ENCODE data around the gene SRP68. TPM values are rescaled to one million over a fixed set of nuclear protein-coding genes. Genes with fewer than 3 reads are reported as not detected.

Gene SRP68
- total RNA-seq, 4 donors from 2014 or later, result 57.5 to 90.2 (median 64.2) TPM

GRCh38 chr17:76089680-76090516, 17.6 kb upstream of the SRP68 start:
- no peak overlapping the region for H3K27ac ChIP-seq

GRCh38 chr17:76088868-76089576, 16.7 kb upstream of the SRP68 start:
- no peaks in the 10 kb centered on the region for H3K9me3 ChIP-seq
- peaks cover 98% of the 10 kb centered on the region for H3K36me3 ChIP-seq
- no peak overlapping the region for H3K27ac ChIP-seq
- DNase-seq (ENCODE audit: low spot score in 2 of 2), result no peak
- TF ChIP-seq CTCF (IDR thresholded peaks at IDR 0.05) (no peak), POLR2A (IDR thresholded peaks at IDR 0.05) (no peak), EP300 (IDR thresholded peaks at IDR 0.05) (no peak), POLR2AphosphoS5 (IDR thresholded peaks at IDR 0.05) (no peak)
- WGBS, result 92% methylated on average over 7 of the region's 25 CpGs
- H3K27me3 ChIP-seq, result no peaks in the 10 kb centered on the region
- H3K4me1 ChIP-seq, result no peaks in the 10 kb centered on the region
- H3K4me3 ChIP-seq, result no peak overlapping the region

More at GRCh38 chr17:76089680-76090516, 17.6 kb upstream of the SRP68 start:
- Histone ChIP-seq H3K4me3 (no peak overlapping the region), H3K27me3 (no peaks in the 10 kb centered on the region), H3K36me3 (peaks cover 98% of the 10 kb centered on the region), H3K4me1 (no peaks in the 10 kb centered on the region), H3K9me3 (no peaks in the 10 kb centered on the region)
- 88% methylated on average over 8 of the region's 32 CpGs for WGBS
- TF ChIP-seq POLR2A (IDR thresholded peaks at IDR 0.05) (no peak), POLR2AphosphoS5 (IDR thresholded peaks at IDR 0.05) (no peak), CTCF (IDR thresholded peaks at IDR 0.05) (no peak), EP300 (IDR thresholded peaks at IDR 0.05) (no peak)
- no peak for DNase-seq (ENCODE audit: low spot score in 2 of 2)

GRCh38 chr17:76088041-76088867, 15.9 kb upstream of the SRP68 start:
- no peak overlapping the region for H3K27ac ChIP-seq
- H3K4me3 ChIP-seq, result no peak overlapping the region
- no peaks in the 10 kb centered on the region for H3K4me1 ChIP-seq
- 90% methylated on average over 2 of the region's 25 CpGs for WGBS
- TF ChIP-seq POLR2AphosphoS5 (IDR thresholded peaks at IDR 0.05) (no peak), CTCF (IDR thresholded peaks at IDR 0.05) (no peak), POLR2A (IDR thresholded peaks at IDR 0.05) (no peak), EP300 (IDR thresholded peaks at IDR 0.05) (no peak)
- peaks cover 98% of the 10 kb centered on the region for H3K36me3 ChIP-seq
- DNase-seq (ENCODE audit: low spot score in 2 of 2), result no peak
- no peaks in the 10 kb centered on the region for H3K27me3 ChIP-seq
- no peaks in the 10 kb centered on the region for H3K9me3 ChIP-seq

- Histone ChIP-seq H3K27me3 (no peaks in the 10 kb centered on the region), H3K36me3 (peaks cover 98% of the 10 kb centered on the region), H3K4me1 (no peaks in the 10 kb centered on the region), H3K27ac (no peak overlapping the region), H3K4me3 (no peak overlapping the region), H3K9me3 (no peaks in the 10 kb centered on the region)
- no peak for DNase-seq (ENCODE audit: low spot score in 2 of 2)
- WGBS, result 80% methylated on average over 8 of the region's 11 CpGs
- TF ChIP-seq CTCF (IDR thresholded peaks at IDR 0.05) (no peak), POLR2A (IDR thresholded peaks at IDR 0.05) (no peak), POLR2AphosphoS5 (IDR thresholded peaks at IDR 0.05) (no peak), EP300 (IDR thresholded peaks at IDR 0.05) (no peak)
Measured at GRCh38 chr17:76087531-76087930, 15.2 kb upstream of the SRP68 start.

Data from suprapubic skin (tissue), 4 donors.